HCT116 (cell line): ENCODE results near the gene FCRL1. TPM values are rescaled to one million over a fixed set of nuclear protein-coding genes. Genes with fewer than 3 reads are reported as not detected.

Source experiments
- ATAC-seq: fragments of 200-7000 bp; cut with Tn5 transposase; 2 replicates; pipeline ENCODE4 v1.9.1; 2020; ENCODE audit warnings: mild to moderate bottlenecking, moderate library complexity
- BruUV-seq: library from RNA; stranded (reverse); fragments of 400-500 nt; replicated peaks from 2 replicates; lab custom pipeline; 2021; lab: Mats Ljungman, UMichigan
- CTCF ChIA-PET: fragments of 300-600 bp; sonication (Branson Sonifier 250); formaldehyde crosslinking; loops from one replicate; lab custom pipeline; 2021; ENCODE audit warnings: antibody characterized with exemption; lab: Charles Lee
- POLR2A ChIA-PET: fragments of 300-600, 350-600 bp; sonication (Branson Sonifier 250); formaldehyde crosslinking; loops from one replicate; lab custom pipeline; 2021; ENCODE audit warnings: antibody characterized with exemption; lab: Charles Lee
- RAD21 ChIA-PET, 2 experiments: fragments of 300-600 bp; sonication (Branson Sonifier 250); formaldehyde crosslinking; loops; one replicate each; lab custom pipeline; 2023; ENCODE audit warnings: low total read pairs in 2 of 2; ENCODE audit not compliant: uncharacterized antibody in 2 of 2, unreplicated experiment in 2 of 2, low non-redundant PET in 1 of 2; lab: Charles Lee
- DNase-seq: peaks from one replicate; pipeline ENCODE4 v3.0.0-alpha.2; 2010; ENCODE audit warnings: low read depth, low spot score
- H2AFZ ChIP-seq: fragments of 200-600 bp; shearing (Covaris generic), sonication (generic); 2 replicates; pipeline ENCODE4 v1.6.1; 2017; ENCODE audit warnings: low read depth, mixed run types, mixed read lengths, antibody characterized with exemption, low read length; ENCODE audit not compliant: poor library complexity, severe bottlenecking
- H3K27ac ChIP-seq: 2 replicates; pipeline ENCODE4 v1.5.1; 2012; ENCODE audit warnings: low read depth, low read length
- H3K27me3 ChIP-seq: fragments of 200-600 bp; sonication (generic); 2 replicates; pipeline ENCODE4 v1.6.1; 2016; ENCODE audit warnings: mixed run types, low read length, mixed read lengths; ENCODE audit not compliant: insufficient read depth
- H3K36me3 ChIP-seq, 2 experiments: fragments of 200-500 bp in 1 of 2; fragments of 200-600 bp in 1 of 2; sonication (Bioruptor generic) in 1 of 2; sonication (generic) in 1 of 2; 2 replicates each; pipeline versions ENCODE4 v1.5.1 to v1.6.1; 2014 to 2016; ENCODE audit warnings: low read length in 2 of 2, inconsistent platforms in 1 of 2, mixed read lengths in 1 of 2, mixed run types in 1 of 2; ENCODE audit not compliant: insufficient read depth in 2 of 2, control insufficient read depth in 1 of 2
- H3K4me1 ChIP-seq, 2 experiments: fragments of 200-600 bp in 1 of 2; sonication (generic) in 1 of 2; 2 replicates each; pipeline versions ENCODE4 v1.5.1 to v1.6.1; 2012 to 2017; ENCODE audit warnings: low read length in 2 of 2, inconsistent platforms in 1 of 2, mild to moderate bottlenecking in 1 of 2, mixed read lengths in 1 of 2, mixed run types in 1 of 2, moderate library complexity in 1 of 2; ENCODE audit not compliant: insufficient read depth in 2 of 2, control insufficient read depth in 1 of 2
- H3K4me2 ChIP-seq: fragments of 200-600 bp; sonication (generic); 2 replicates; pipeline ENCODE4 v1.6.1; 2017; ENCODE audit warnings: mixed run types, low read length, mixed read lengths
- H3K4me3 ChIP-seq, 2 experiments: fragments of 200-600 bp in 1 of 2; sonication (generic) in 1 of 2; replicated peaks in 1 of 2; 2 replicates each; pipeline ENCODE4 v1.5.1; 2011 to 2016; ENCODE audit warnings: low read length in 2 of 2, control low read depth in 1 of 2, low read depth in 1 of 2, mild to moderate bottlenecking in 1 of 2, mixed read lengths in 1 of 2, mixed run types in 1 of 2
- H3K79me2 ChIP-seq: fragments of 200-600 bp; sonication (generic); 2 replicates; pipeline ENCODE4 v1.6.1; 2017; ENCODE audit warnings: mild to moderate bottlenecking, mixed run types, low read length, moderate library complexity, mixed read lengths; ENCODE audit not compliant: insufficient read depth
- H3K9ac ChIP-seq: fragments of 200-600 bp; sonication (generic); 2 replicates; pipeline ENCODE4 v1.6.1; 2016; ENCODE audit warnings: low read length, mixed read lengths
- H3K9me2 ChIP-seq: fragments of 200-600 bp; sonication (generic), shearing (Covaris generic); 2 replicates; pipeline ENCODE4 v1.6.1; 2017; ENCODE audit warnings: mixed run types, mild to moderate bottlenecking, moderate library complexity; ENCODE audit not compliant: insufficient read depth
- H3K9me3 ChIP-seq, 2 experiments: fragments of 200-500 bp in 1 of 2; fragments of 200-600 bp in 1 of 2; sonication (Bioruptor generic) in 1 of 2; sonication (generic) in 1 of 2; 2 replicates each; pipeline ENCODE4 v1.6.1; 2014 to 2017; ENCODE audit warnings: low read length in 2 of 2, mixed read lengths in 2 of 2, inconsistent platforms in 1 of 2, low read depth in 1 of 2, mild to moderate bottlenecking in 1 of 2, mixed run types in 1 of 2, moderate library complexity in 1 of 2; ENCODE audit not compliant: control insufficient read depth in 1 of 2, insufficient read depth in 1 of 2
- H4K20me1 ChIP-seq: fragments of 200-600 bp; sonication (generic), shearing (Covaris generic); 2 replicates; pipeline ENCODE4 v1.6.1; 2017; ENCODE audit warnings: mixed run types, mild to moderate bottlenecking, moderate library complexity; ENCODE audit not compliant: insufficient read depth
- ATF3 ChIP-seq: IDR thresholded peaks from 2 replicates; pipeline ENCODE4 v1.6.1; 2012
- CEBPB ChIP-seq: IDR thresholded peaks from 2 replicates; pipeline ENCODE4 v1.6.1; 2012; ENCODE audit warnings: low read depth
- ELF1 ChIP-seq: IDR thresholded peaks from 2 replicates; pipeline ENCODE4 v1.6.1; 2012; ENCODE audit warnings: low read depth, borderline replicate concordance
- EZH2phosphoT487 ChIP-seq: fragments of 200-600 bp; IDR thresholded peaks from 2 replicates; pipeline ENCODE4 v1.6.1; 2018; ENCODE audit warnings: antibody characterized with exemption, borderline replicate concordance
- FOSL1 ChIP-seq: IDR thresholded peaks from 2 replicates; pipeline ENCODE4 v1.6.1; 2012; ENCODE audit warnings: low read depth
- JUND ChIP-seq: IDR thresholded peaks from 2 replicates; pipeline ENCODE4 v1.6.1; 2012
- POLR2A ChIP-seq: IDR thresholded peaks from 2 replicates; pipeline ENCODE4 v1.7.0; 2011; ENCODE audit warnings: borderline replicate concordance; ENCODE audit not compliant: insufficient read depth, insufficient read length; ENCODE audit errors: extremely low read depth
- POLR2AphosphoS5 ChIP-seq: IDR thresholded peaks from 2 replicates; pipeline ENCODE4 v1.6.1; 2011; ENCODE audit warnings: mild to moderate bottlenecking, low read depth, low read length, moderate library complexity
- RAD21 ChIP-seq: IDR thresholded peaks from 2 replicates; pipeline ENCODE4 v1.6.1; 2012; ENCODE audit warnings: low read depth, mild to moderate bottlenecking
- REST ChIP-seq: IDR thresholded peaks from 2 replicates; pipeline ENCODE4 v1.6.1; 2012; ENCODE audit warnings: low read depth
- SIN3A ChIP-seq: IDR thresholded peaks from 2 replicates; pipeline ENCODE4 v1.6.1; 2012; ENCODE audit warnings: low read depth
- SP1 ChIP-seq: IDR thresholded peaks from 2 replicates; pipeline ENCODE4 v1.6.1; 2012; ENCODE audit warnings: low read depth
- SRF ChIP-seq: IDR thresholded peaks from 2 replicates; pipeline ENCODE4 v1.6.1; 2012; ENCODE audit warnings: low read depth
- TCF7L2 ChIP-seq: IDR thresholded peaks from 2 replicates; pipeline ENCODE4 v1.7.0; 2011; ENCODE audit warnings: borderline replicate concordance, inconsistent platforms; ENCODE audit not compliant: insufficient read depth, insufficient read length; ENCODE audit errors: extremely low read depth
- YY1 ChIP-seq: IDR thresholded peaks from 2 replicates; pipeline ENCODE4 v1.6.1; 2011; ENCODE audit warnings: low read length, low read depth, moderate library complexity, mild to moderate bottlenecking; ENCODE audit not compliant: insufficient replicate concordance; ENCODE audit errors: extremely low read depth
- ZFX ChIP-seq: fragments of 450-650 bp; IDR thresholded peaks from 2 replicates; pipeline ENCODE4 v1.6.1; 2017
- ZNF274 ChIP-seq: fragments of 200-500 bp; sonication (Bioruptor generic); IDR thresholded peaks from 2 replicates; pipeline ENCODE4 v1.6.1; 2014; ENCODE audit warnings: mild to moderate bottlenecking, low read depth, low read length, inconsistent platforms
- intact Hi-C: fragments of 100-400 bp; cut with micrococcal nuclease; formaldehyde crosslinking; loops from 2 replicates; pipeline ENCODE4 v1.10.0; 2022
- total RNA-seq: library from RNA; stranded (reverse); gene quantifications from one replicate; pipeline ENCODE4 v1.2.1, GENCODE V29; 2021; ENCODE audit not compliant: unreplicated experiment

Gene FCRL1
- total RNA-seq, 1 experiment from 2014 or later: not detected

DNA sequence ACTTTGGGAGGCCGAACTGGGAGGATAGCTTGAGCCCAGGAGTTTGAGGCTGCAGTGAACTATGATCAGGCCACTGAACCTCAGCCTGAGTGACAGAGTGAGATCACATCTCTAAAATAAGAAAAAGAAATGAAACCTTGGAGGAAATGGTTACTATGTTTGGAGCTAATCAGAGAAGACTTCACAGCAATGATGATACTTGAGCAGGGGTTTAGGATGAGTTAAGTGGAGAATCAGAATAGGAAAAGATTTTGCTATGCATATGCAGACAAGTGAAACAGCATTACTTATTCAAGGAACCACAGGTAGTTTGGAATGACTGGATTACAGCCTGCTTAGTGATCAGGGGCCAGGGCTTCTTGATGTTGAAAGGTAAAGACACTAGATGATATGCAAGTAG is 23.0 kb upstream of the FCRL1 start:
- no peak for ATAC-seq
- no peak for DNase-seq
- Histone ChIP-seq H3K27me3 (peaks cover 42% of the 10 kb centered on the region), H3K9ac (no peak overlapping the region), H2AFZ (no peak overlapping the region), H3K27ac (no peak overlapping the region), H3K36me3 (no peaks in the 10 kb centered on the region), H4K20me1 (no peaks in the 10 kb centered on the region), H3K9me3 (no peaks in the 10 kb centered on the region), H3K4me2 (no peak overlapping the region), H3K9me2 (no peaks in the 10 kb centered on the region), H3K4me3 (no peak overlapping the region), H3K79me2 (no peaks in the 10 kb centered on the region), H3K4me1 (no peaks in the 10 kb centered on the region)
- POLR2A ChIA-PET: no interaction called here
- RAD21 ChIA-PET: no interaction called here
- CTCF ChIA-PET: no interaction called here
- intact Hi-C loops: no loop called here
- no TSS peak for BruUV-seq
- no peak for TF ChIP-seq POLR2A
- TF ChIP-seq POLR2AphosphoS5: no peak
- no peak for TF ChIP-seq ELF1
- no peak for TF ChIP-seq RAD21
- TF ChIP-seq FOSL1: no peak
- no peak for TF ChIP-seq TCF7L2
- TF ChIP-seq ATF3: no peak
- no peak for TF ChIP-seq CEBPB
- TF ChIP-seq EZH2phosphoT487: no peak
- no peak for TF ChIP-seq SP1
- TF ChIP-seq ZNF274: no peak

DNA sequence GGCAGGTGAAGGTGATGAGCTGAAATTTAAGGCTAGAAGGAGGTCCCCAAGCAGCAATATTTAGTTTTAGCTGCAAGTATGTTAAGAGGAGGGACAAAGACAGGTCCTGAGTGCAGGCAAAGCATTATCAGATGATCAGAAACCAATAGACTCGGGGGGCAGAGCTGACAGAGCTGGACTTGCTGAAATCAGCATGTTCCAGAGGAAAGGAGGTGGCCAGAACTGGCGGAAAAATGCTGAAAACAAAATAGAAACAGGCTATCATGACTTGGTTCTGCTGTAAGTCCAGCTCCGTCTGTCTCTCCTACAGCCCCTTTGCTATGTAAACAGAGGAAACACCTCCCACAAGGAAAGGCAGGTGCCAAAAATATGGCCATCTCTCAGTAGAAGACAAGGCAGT is 21.8 kb upstream of the FCRL1 start, which contains the start of gene CD5L:
TSS of gene CD5L (minus strand) at position 101 of the 400 bp plus-strand sequence. CDS start 107 bp downstream, outside the sequence.
- no peak for ATAC-seq
- H3K79me2 ChIP-seq: no peaks in the 10 kb centered on the region
- no peak within 1 kb of the TSS for H3K4me2 ChIP-seq
- H3K36me3 ChIP-seq: no peaks in the 10 kb centered on the region
- no peaks in the 10 kb centered on the region for H4K20me1 ChIP-seq
- POLR2A ChIA-PET: no interaction called here
- H3K27me3 ChIP-seq: peaks cover 46% of the 10 kb centered on the region
- H3K9me2 ChIP-seq: no peaks in the 10 kb centered on the region
- no peaks in the 10 kb centered on the region for H3K9me3 ChIP-seq
- H3K4me3 ChIP-seq: no peak within 1 kb of the TSS
- H2AFZ ChIP-seq: no peak within 1 kb of the TSS
- no TSS peak for BruUV-seq
- RAD21 ChIA-PET: no interaction called here
- no peaks in the 10 kb centered on the region for H3K4me1 ChIP-seq
- TF ChIP-seq ATF3 (no peak), ZFX (no peak), RAD21 (no peak), FOSL1 (no peak), REST (no peak), ZNF274 (no peak), SRF (no peak), ELF1 (no peak), CEBPB (no peak), YY1 (no peak), JUND (no peak), POLR2A (no peak), SIN3A (no peak)
- TF ChIP-seq, all 23 proteins: peak for 0
- no peak for DNase-seq
- CTCF ChIA-PET: no interaction called here
- intact Hi-C loops: no loop called here
- Histone ChIP-seq H3K9ac (no peak within 1 kb of the TSS), H3K27ac (no peak within 1 kb of the TSS)
